Mesodermal cell (in vitro differentiated cells): ENCODE data around the gene RNASEL. TPM values are rescaled to one million over a fixed set of nuclear protein-coding genes. Genes with fewer than 3 reads are reported as not detected.
"Not testable (repeated sequence)": the region's sequence is repeated elsewhere in the genome, so short reads cannot be mapped to it uniquely, and the experiment has no call there.

Experiments used
- H3K27ac ChIP-seq: 2 replicates; pipeline ENCODE4 v1.7.0; 2013; ENCODE audit warnings: mild to moderate bottlenecking, low read depth, low read length, moderate library complexity; ENCODE audit not compliant: severe bottlenecking
- H3K36me3 ChIP-seq: 2 replicates; pipeline ENCODE4 v1.7.1; 2013; ENCODE audit warnings: mild to moderate bottlenecking, low read length, moderate library complexity; ENCODE audit not compliant: control insufficient read depth, insufficient read depth
- H3K4me1 ChIP-seq: one replicate; pipeline ENCODE4 v1.7.1; 2013; ENCODE audit warnings: mild to moderate bottlenecking, low read length; ENCODE audit not compliant: insufficient read depth, control insufficient read depth, poor library complexity, severe bottlenecking
- H3K4me3 ChIP-seq: 2 replicates; pipeline ENCODE4 v1.7.0; 2013; ENCODE audit warnings: low read length, control low read depth, mild to moderate bottlenecking; ENCODE audit not compliant: insufficient read depth, poor library complexity, severe bottlenecking; ENCODE audit errors: extremely low read depth
- H3K9me3 ChIP-seq: 2 replicates; pipeline ENCODE4 v1.7.1; 2013; ENCODE audit warnings: mild to moderate bottlenecking, low read length, moderate library complexity; ENCODE audit not compliant: control insufficient read depth
- WGBS, 2 experiments: methylation state at CpG; one replicate each; pipeline ENCODE4 v1.1.5; 2013; ENCODE audit warnings: missing lambda C conversion rate in 2 of 2; ENCODE audit not compliant: insufficient coverage in 2 of 2; 5-methylcytosine and 5-hydroxymethylcytosine counted together
- polyA plus RNA-seq, 2 experiments: library from polyadenylated mRNA; stranded (reverse); fragments of 50-300 nt; gene quantifications; one replicate each; pipeline ENCODE4 v1.2.3, GENCODE V29; 2013

Gene RNASEL, protein sequence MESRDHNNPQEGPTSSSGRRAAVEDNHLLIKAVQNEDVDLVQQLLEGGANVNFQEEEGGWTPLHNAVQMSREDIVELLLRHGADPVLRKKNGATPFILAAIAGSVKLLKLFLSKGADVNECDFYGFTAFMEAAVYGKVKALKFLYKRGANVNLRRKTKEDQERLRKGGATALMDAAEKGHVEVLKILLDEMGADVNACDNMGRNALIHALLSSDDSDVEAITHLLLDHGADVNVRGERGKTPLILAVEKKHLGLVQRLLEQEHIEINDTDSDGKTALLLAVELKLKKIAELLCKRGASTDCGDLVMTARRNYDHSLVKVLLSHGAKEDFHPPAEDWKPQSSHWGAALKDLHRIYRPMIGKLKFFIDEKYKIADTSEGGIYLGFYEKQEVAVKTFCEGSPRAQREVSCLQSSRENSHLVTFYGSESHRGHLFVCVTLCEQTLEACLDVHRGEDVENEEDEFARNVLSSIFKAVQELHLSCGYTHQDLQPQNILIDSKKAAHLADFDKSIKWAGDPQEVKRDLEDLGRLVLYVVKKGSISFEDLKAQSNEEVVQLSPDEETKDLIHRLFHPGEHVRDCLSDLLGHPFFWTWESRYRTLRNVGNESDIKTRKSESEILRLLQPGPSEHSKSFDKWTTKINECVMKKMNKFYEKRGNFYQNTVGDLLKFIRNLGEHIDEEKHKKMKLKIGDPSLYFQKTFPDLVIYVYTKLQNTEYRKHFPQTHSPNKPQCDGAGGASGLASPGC
- polyA plus RNA-seq (2013, experiment 1 of 2): 2.1 TPM
- 2.5 TPM for polyA plus RNA-seq (2013, experiment 2 of 2)

DNA sequence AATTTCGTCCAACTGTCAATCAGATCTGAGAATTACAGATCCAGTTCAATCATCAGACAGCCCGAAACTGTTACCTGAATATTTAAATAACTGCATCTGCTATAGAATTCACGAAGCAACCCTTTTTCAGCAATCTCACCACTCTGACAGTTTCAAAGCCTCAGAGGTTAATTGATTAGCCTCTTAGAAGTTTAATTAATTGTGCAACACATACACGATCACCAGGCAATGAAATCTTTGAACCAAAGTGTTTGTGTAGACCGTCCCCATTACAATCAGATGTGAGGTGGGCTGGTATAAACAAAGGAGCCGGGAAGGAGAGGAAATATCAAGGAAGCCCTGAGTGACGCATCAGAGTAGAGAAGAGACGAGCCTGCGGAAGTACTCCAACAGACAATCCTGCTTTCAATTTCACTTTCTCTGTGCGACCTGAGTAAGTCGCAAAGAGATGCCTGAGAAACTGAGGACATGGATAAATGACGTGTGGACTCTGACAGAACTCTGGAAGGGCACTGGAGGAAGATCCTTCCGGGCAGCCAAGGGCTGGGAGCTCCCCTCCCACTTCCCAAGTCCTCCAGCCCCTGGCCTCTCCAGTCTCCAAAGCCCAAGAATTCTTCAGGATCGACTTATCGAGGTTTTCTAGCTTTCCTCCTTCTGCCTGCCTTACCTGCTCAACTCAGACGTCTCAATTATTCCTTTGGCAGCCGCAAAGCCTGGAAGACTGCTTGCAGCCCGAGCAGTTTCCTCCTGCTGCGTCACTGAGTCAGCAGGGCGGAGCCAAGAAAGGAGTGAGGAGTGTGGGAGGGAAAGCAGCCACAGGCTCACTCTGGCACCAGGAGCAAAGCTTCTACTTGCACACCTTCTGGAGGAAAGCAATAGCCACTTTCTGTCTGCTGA is at the start of gene RNASEL:
Gene RNASEL, minus strand, starts transcription at position 757 of the 897 bp plus-strand sequence. CDS start 2,450 bp downstream, outside the sequence.
- no peaks in the 10 kb centered on the region for H3K36me3 ChIP-seq
- 42 to 45% methylated on average over 12 of the region's 20 CpGs for WGBS, 2 experiments
- H3K9me3 ChIP-seq: no peaks in the 10 kb centered on the region
- peak within 1 kb of the TSS; percentile 32 for H3K4me3 ChIP-seq
- peak within 1 kb of the TSS; percentile 13 for H3K27ac ChIP-seq
- no peaks in the 10 kb centered on the region for H3K4me1 ChIP-seq

DNA sequence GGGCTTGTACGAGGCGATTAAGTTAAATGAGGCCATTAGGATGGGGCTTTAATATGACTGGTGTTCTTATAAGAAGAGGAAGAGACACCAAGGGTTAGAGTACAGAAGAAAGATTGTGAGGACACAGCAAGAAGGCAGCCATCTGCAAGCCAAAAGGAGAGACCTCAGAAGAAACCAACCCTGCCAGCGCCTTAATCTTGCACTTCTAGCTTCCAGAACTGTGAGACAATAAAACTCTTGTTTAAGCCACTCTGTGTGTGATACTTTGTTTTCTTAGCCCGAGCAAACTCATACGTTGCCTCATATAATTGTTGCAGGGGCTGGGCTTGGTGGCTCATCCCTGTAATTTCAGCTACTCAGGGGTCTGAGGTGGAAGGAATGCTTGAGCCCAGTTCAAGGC is 48.7 kb upstream of the RNASEL start:
- Histone ChIP-seq H3K4me3 (no peak overlapping the region), H3K27ac (no peak overlapping the region), H3K9me3 (no peaks in the 10 kb centered on the region), H3K36me3 (no peaks in the 10 kb centered on the region), H3K4me1 (peaks cover 7% of the 10 kb centered on the region)
- WGBS, 2 experiments: 92 to 98% methylated on average over 4 of the region's 5 CpGs

DNA sequence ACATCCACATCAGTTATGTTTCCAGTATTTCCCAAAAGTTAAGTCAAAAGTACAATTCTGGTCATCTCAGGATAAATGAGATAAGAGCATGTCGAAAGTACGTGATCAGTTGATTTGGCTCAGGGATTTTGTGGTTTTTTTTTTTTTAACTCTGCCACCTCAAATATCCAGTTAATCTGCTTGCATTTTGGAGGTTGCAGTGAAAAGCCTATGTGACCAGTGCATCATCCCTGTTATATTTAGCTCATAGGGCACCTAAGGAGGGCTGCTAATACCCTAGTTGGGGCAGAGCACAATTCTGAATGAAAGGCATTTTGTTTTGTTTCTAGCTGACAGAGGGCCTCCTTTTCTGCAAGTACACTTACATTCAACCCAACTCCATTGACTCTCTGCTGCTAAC is 46.8 kb upstream of the RNASEL start:
- no peak overlapping the region for H3K27ac ChIP-seq
- H3K4me1 ChIP-seq: peaks cover 14% of the 10 kb centered on the region
- no CpG with 5 or more reads among the region's 2 CpGs for WGBS, 2 experiments
- H3K36me3 ChIP-seq: no peaks in the 10 kb centered on the region
- no peak overlapping the region for H3K4me3 ChIP-seq
- no peaks in the 10 kb centered on the region for H3K9me3 ChIP-seq

DNA sequence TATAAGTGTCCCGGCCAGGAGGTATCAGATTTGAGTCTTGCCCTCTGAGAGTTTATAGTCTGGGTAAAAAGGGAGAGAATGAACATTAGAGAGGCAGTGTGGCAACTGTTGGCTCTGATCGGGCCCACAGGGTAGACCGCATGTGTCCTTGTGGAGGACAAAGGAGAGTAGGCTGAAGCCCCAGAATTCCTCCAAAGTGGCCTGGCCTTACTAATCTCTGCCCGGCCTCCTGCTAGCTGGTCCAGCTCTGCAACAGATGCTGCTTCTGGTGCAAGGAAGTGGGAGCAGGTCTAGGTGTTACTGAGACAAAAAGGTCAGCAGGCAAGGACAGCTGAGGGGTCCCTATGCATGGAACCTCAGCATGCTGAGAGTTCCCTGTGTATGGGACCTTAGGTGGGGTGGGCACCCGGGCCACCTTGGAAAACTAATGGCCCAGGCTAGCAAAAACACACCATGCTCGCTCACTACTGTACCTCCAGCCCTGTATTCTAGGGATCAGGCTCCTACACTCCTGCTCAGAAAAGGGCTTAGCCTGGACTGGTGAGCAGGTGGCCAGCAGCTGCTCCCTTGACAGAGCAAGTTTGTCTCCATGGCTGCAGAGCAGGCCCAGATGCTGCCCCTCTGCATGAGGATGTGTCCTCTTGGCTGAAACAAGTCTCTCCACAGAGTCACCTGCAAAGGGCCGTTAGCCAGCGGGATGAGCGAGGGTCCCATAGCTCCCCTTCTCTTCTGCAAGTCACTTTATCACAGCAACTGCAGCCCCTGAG is 45.4 kb upstream of the RNASEL start:
- H3K4me1 ChIP-seq: peaks cover 28% of the 10 kb centered on the region
- H3K9me3 ChIP-seq: no peaks in the 10 kb centered on the region
- no peak overlapping the region for H3K27ac ChIP-seq
- 89 to 90% methylated on average over 8 to 9 of the region's 9 CpGs for WGBS, 2 experiments
- H3K36me3 ChIP-seq: no peaks in the 10 kb centered on the region
- H3K4me3 ChIP-seq: no peak overlapping the region

DNA sequence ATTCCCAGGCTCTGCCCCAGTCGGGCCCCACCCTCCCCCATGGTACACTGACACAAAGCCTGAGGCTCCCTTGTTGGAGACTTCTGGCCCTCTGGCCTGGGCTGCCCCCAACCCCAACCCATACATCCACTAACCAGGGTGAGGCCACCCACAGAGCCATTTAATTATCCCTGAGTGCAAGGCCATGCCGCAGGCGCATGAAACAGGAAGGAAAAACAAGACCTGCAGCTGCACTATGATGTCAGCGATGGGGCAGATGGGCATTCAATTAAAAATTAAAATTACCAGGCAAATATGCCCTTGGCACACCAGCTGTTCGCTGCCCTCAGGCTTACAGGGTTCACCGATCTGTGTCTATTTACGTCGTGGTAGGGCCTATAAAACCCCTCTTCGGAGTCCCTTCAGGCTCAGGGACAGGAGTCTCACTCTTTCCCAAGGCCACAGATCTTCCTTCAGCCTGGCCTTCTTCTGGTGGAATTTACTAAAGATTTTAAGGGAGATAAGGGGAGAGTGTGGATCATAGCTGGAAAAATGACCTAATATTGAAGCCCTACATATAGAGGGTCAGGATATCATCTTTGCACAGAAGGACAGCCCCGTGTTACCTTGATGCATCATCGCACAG is 44.7 kb upstream of the RNASEL start:
- Histone ChIP-seq H3K4me3 (no peak overlapping the region), H3K9me3 (no peaks in the 10 kb centered on the region), H3K4me1 (peaks cover 33% of the 10 kb centered on the region), H3K27ac (no peak overlapping the region), H3K36me3 (no peaks in the 10 kb centered on the region)
- 78 to 85% methylated on average over 9 to 10 of the region's 11 CpGs for WGBS, 2 experiments

DNA sequence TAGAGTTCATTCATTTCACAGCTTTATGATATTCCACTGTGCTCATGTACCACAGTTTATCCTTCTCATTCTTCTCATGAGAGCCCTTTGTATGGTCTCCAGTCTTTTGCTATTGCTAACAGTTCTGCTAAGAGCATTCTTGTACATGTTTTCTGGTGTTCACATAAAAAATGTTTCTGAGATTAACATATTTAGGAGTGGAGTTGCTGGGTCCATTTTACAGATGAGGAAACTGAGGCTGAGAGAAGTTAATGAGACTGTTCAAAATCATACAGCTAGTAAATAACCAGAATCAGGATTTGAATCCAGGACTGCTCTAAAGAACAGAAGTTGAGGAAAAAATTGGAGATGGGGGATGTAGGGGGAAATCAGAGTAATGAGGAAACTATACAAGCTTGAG is 44.0 kb upstream of the RNASEL start:
- Histone ChIP-seq H3K36me3 (no peaks in the 10 kb centered on the region), H3K4me3 (no peak overlapping the region), H3K27ac (no peak overlapping the region), H3K4me1 (peaks cover 33% of the 10 kb centered on the region), H3K9me3 (no peaks in the 10 kb centered on the region)

DNA sequence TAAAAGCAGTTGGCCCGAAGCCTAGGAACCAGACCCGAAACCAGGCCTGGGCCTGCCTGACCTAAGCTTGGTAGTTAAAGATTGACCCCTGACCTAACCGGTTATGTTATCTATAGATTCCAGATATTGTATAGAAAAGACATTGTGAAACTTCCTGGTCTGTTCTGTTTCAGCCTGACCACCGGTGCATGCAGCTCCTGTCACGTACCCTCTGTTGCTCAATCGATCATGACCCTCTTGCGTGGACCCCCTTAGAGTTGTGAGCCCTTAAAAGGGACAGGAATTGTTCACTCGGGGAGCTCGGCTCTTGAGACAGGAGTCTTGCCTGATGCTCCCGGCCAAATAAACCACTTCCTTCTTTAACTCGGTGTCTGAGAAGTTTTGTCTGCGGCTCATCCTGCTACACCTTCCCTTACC is 43.4 kb upstream of the RNASEL start:
- not testable (repeated sequence) for H3K27ac ChIP-seq, H3K4me3 ChIP-seq, H3K36me3 ChIP-seq, H3K9me3 ChIP-seq
- H3K4me1 ChIP-seq: peaks cover 33% of the 10 kb centered on the region
- WGBS, 2 experiments: 92 to 93% methylated on average over 6 to 7 of the region's 12 CpGs

DNA sequence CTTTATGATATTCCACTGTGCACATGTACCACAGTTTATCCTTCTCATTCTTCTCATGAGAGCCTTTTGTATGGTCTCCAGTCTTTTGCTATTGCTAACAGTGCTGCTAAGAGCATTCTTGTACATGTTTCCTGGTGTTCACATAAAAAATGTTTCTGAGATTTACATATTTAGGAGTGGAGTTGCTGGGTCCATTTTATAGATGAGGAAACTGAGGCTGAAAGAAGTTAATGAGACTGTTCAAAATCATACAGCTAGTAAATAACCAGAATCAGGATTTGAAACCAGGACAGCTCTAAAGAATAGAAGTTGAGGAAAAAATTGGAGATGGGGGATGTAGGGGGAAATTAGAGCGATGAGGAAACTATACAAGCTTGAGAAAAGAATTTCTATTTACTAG is 42.9 kb upstream of the RNASEL start:
- WGBS, 2 experiments: no CpG with 5 or more reads among the region's 1 CpG
- Histone ChIP-seq H3K36me3 (no peaks in the 10 kb centered on the region), H3K4me1 (peaks cover 33% of the 10 kb centered on the region), H3K4me3 (no peak overlapping the region), H3K27ac (no peak overlapping the region), H3K9me3 (no peaks in the 10 kb centered on the region)

DNA sequence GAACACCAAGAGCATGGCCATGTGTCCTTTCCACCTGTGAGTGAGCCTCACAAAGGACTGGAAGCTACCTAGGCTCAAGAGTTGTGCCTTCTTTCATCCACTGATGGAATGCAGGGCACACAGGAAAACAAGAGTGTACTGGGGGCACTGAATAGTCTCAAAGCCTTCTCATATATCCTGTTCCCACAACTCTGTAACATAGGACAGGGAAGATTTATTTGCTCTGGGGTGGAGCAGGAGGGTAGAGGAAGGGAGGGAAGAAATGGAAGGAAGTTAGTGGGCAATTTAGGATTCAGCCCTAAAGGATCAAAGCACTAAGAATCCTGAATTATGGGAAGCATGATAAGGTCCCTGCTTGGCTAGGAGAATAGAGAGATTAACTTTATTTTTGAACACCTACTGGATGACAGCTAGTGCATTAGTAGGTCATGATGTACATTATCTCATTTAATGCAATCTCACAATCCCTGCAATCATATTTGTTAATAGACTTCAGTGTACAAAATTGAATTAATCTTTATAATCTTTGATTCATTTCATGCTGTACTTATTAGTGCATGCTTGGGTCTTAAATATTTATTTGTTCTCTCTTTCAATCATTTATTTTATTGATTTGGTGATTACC is 42.1 kb upstream of the RNASEL start:
- Histone ChIP-seq H3K9me3 (no peaks in the 10 kb centered on the region), H3K27ac (peak overlapping the region; percentile 47), H3K4me1 (peaks cover 40% of the 10 kb centered on the region), H3K36me3 (no peaks in the 10 kb centered on the region), H3K4me3 (no peak overlapping the region)
